ENCODE results near the gene SRP72.
"Not testable (repeated sequence)": the region's sequence is repeated elsewhere in the genome, so short reads cannot be mapped to it uniquely, and the experiment has no call there.

SRP72 gene

GRCh38 chr4:56467284-56468096, at the start of gene SRP72:
SRP72 (plus strand) TSS chr4:56467617; CDS start chr4:56467636, 19 bp downstream.
- Histone ChIP-seq H3K4me3 (peak within 1 kb of the TSS; percentile 69 to 100 (median 96)), H3K27ac (peak within 1 kb of the TSS; percentile 58 to 100 (median 94))

- no peak overlapping the region for H3K4me3 ChIP-seq
- H3K27ac ChIP-seq: no peak overlapping the region
These were observed 43.2 kb upstream of the SRP72 start for GRCh38 chr4:56424176-56424575.

GRCh38 chr4:56424697-56425514, 42.5 kb upstream of the SRP72 start:
- Histone ChIP-seq H3K4me3 (no peak overlapping the region), H3K27ac (no peak overlapping the region)

GRCh38 chr4:56425518-56425917, 41.9 kb upstream of the SRP72 start:
- no peak overlapping the region for H3K27ac ChIP-seq
- no peak overlapping the region for H3K4me3 ChIP-seq

GRCh38 chr4:56426273-56426672, 41.1 kb upstream of the SRP72 start:
- Histone ChIP-seq H3K27ac (no peak overlapping the region), H3K4me3 (no peak overlapping the region)

- H3K4me3 ChIP-seq: no peak overlapping the region
These were observed 40.2 kb upstream of the SRP72 start for GRCh38 chr4:56427179-56427578.

GRCh38 chr4:56430203-56430602, 37.2 kb upstream of the SRP72 start:
- Histone ChIP-seq H3K4me3 (no peak overlapping the region), H3K27ac (no peak overlapping the region)

More at GRCh38 chr4:56427179-56427578, 40.2 kb upstream of the SRP72 start:
- H3K27ac ChIP-seq: no peak overlapping the region

- Histone ChIP-seq H3K4me3 (no peak overlapping the region), H3K27ac (no peak overlapping the region)
These were observed 34.1 kb upstream of the SRP72 start for GRCh38 chr4:56433280-56433679.

- H3K27ac ChIP-seq: peak overlapping the region in 20 of 21 experiments; percentile 9 to 90 (median 81)
These were observed 32.7 kb upstream of the SRP72 start for GRCh38 chr4:56434599-56435139.

GRCh38 chr4:56435140-56435926, 32.1 kb upstream of the SRP72 start, which contains the start of gene PPAT:
PPAT (minus strand) TSS chr4:56435615; CDS start chr4:56435477, 138 bp downstream.
- peak within 1 kb of the TSS; percentile 48 to 82 (median 66) for H3K4me3 ChIP-seq

More at GRCh38 chr4:56434599-56435139, 32.7 kb upstream of the SRP72 start:
- peak overlapping the region; percentile 48 to 82 (median 66) for H3K4me3 ChIP-seq

GRCh38 chr4:56438766-56439165, 28.7 kb upstream of the SRP72 start:
- Histone ChIP-seq H3K4me3 (no peak overlapping the region), H3K27ac (no peak overlapping the region)

More at GRCh38 chr4:56435140-56435926, 32.1 kb upstream of the SRP72 start, which contains the start of gene PPAT:
- H3K27ac ChIP-seq: peak within 1 kb of the TSS; percentile 27 to 93 (median 83)

- Histone ChIP-seq H3K4me3 (no peak overlapping the region), H3K27ac (no peak overlapping the region)
These were observed 26.4 kb upstream of the SRP72 start for GRCh38 chr4:56440983-56441382.

- Histone ChIP-seq H3K27ac (no peak overlapping the region), H3K4me3 (no peak overlapping the region)
These were observed 22.7 kb upstream of the SRP72 start for GRCh38 chr4:56444719-56445118.

GRCh38 chr4:56445699-56446098, 21.7 kb upstream of the SRP72 start:
- H3K4me3 ChIP-seq: no peak overlapping the region
- no peak overlapping the region for H3K27ac ChIP-seq

- Histone ChIP-seq H3K27ac (no peak overlapping the region), H3K4me3 (no peak overlapping the region)
These were observed 19.1 kb upstream of the SRP72 start for GRCh38 chr4:56448301-56448700.

- not testable (repeated sequence) for H3K27ac ChIP-seq, H3K4me3 ChIP-seq
These were observed 17.9 kb upstream of the SRP72 start for GRCh38 chr4:56449475-56449874.

- H3K27ac ChIP-seq: no peak overlapping the region
These were observed 17.1 kb upstream of the SRP72 start for GRCh38 chr4:56450342-56450741.

GRCh38 chr4:56460085-56460484, 7.3 kb upstream of the SRP72 start:
- no peak overlapping the region for H3K4me3 ChIP-seq
- no peak overlapping the region for H3K27ac ChIP-seq

More at GRCh38 chr4:56450342-56450741, 17.1 kb upstream of the SRP72 start:
- no peak overlapping the region for H3K4me3 ChIP-seq

- H3K4me3 ChIP-seq: no peak overlapping the region
- H3K27ac ChIP-seq: no peak overlapping the region
These were observed 5.3 kb upstream of the SRP72 start for GRCh38 chr4:56462157-56462556.
